ENCODE measurements around the gene UVRAG. TPM values are rescaled to one million over a fixed set of nuclear protein-coding genes. Genes with fewer than 3 reads are reported as not detected.

Gene UVRAG
- total and polyA plus RNA-seq, 2 donors (not counting 1 experiment from before 2014, with no cell fraction given), result 37.7 to 94.1 TPM

DNA sequence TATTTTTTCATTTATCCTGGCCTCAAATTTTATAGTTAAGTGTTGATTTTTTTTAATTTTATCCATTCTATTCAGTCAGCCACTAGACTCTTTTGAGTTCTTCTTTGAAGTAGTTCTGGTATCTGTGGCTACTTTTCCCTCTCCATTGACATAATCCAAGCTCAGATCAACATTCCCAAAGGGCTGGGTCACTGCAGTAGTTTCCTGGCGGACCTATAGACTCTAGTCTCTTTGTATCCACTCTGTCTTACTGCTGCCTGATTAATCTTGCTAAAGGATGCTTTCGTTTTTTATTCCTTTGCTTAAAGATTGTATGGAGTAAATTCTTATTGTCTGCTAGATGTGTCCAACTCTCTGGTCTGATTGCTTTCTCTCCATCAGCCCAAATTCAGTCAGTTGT lies 87.6 kb downstream of the UVRAG start:
- Histone ChIP-seq H3K4me3 (ENCODE audit: control extremely low read depth in 1 of 5, extremely low read depth in 1 of 5, insufficient read depth in 1 of 5, low read depth in 2 of 5, low read length in 4 of 5) (no peak overlapping the region), H3K36me3 (replicated peaks in 1 of 2; ENCODE audit: control extremely low read depth in 1 of 2, control insufficient read depth in 1 of 2, extremely low read depth in 1 of 2, insufficient read depth in 2 of 2, low read length in 1 of 2) (peaks cover 19 to 41% of the 10 kb centered on the region in 2 experiments), H3K27me3 (replicated peaks in 1 of 4; ENCODE audit: control extremely low read depth in 1 of 4, control insufficient read depth in 3 of 4, insufficient read depth in 4 of 4, low read length in 3 of 4) (no peaks in the 10 kb centered on the region), H3K9ac (ENCODE audit: low read length) (no peak overlapping the region), H2AFZ (ENCODE audit: insufficient read depth, low read depth, low read length, poor library complexity, severe bottlenecking) (no peak overlapping the region), H4K20me1 (ENCODE audit: control insufficient read depth, insufficient read depth, low read length, poor library complexity, severe bottlenecking) (peaks cover 86% of the 10 kb centered on the region), H3K27ac (ENCODE audit: low read length in 2 of 2) (no peak overlapping the region), H3K4me2 (replicated peaks; ENCODE audit: low read depth, low read length, poor library complexity, severe bottlenecking) (no peak overlapping the region), H3K9me3 (ENCODE audit: control extremely low read depth in 1 of 3, control insufficient read depth in 2 of 3, insufficient read depth in 1 of 3, low read length in 2 of 3) (no peaks in the 10 kb centered on the region), H3K4me1 (ENCODE audit: control insufficient read depth in 2 of 2, insufficient read depth in 2 of 2, low read length in 2 of 2) (peaks cover 3 to 5% of the 10 kb centered on the region in 2 donors), H3K79me2 (ENCODE audit: control insufficient read depth, insufficient read depth, low read length) (peaks cover 95% of the 10 kb centered on the region)
- WGBS (ENCODE audit: insufficient coverage), result no CpG with 5 or more reads among the region's 2 CpGs
- CTCF ChIA-PET, result interaction anchor here (0.9 to 1.6 kb wide), 4 partner anchors 15 to 306 kb away, joined by 3 to 7 read pairs (median 4); no protein-coding TSS in a partner anchor
- H3K27ac Mint-ChIP-seq, result peak overlapping the region; percentile 11
- intact Hi-C loops (cut with micrococcal nuclease), result no loop called here
- peaks cover 40% of the 10 kb centered on the region for H3K4me1 Mint-ChIP-seq
- DNase-seq, result no peak
- POLR2A ChIA-PET, result no interaction called here
- no peak for ATAC-seq (ENCODE audit: low read depth)
- no peaks in the 10 kb centered on the region for H3K27me3 Mint-ChIP-seq
- H3K4me3 Mint-ChIP-seq, result no peak overlapping the region
- no peaks in the 10 kb centered on the region for H3K9me3 Mint-ChIP-seq (ENCODE audit: insufficient read depth)
- TF ChIP-seq EZH2 (IDR thresholded peaks at IDR 0.05; ENCODE audit: borderline replicate concordance, insufficient read depth, low read depth, low read length, poor library complexity, severe bottlenecking) (no peak), CTCF (IDR thresholded peaks at IDR 0.05) (no peak)

- Histone ChIP-seq H3K4me3 (ENCODE audit: control extremely low read depth in 1 of 5, extremely low read depth in 1 of 5, insufficient read depth in 1 of 5, low read depth in 2 of 5, low read length in 4 of 5) (no peak overlapping the region), H3K27me3 (replicated peaks in 1 of 4; ENCODE audit: control extremely low read depth in 1 of 4, control insufficient read depth in 3 of 4, insufficient read depth in 4 of 4, low read length in 3 of 4) (no peaks in the 10 kb centered on the region), H3K4me2 (replicated peaks; ENCODE audit: low read depth, low read length, poor library complexity, severe bottlenecking) (no peak overlapping the region), H3K79me2 (ENCODE audit: control insufficient read depth, insufficient read depth, low read length) (peaks cover 97% of the 10 kb centered on the region), H3K9me3 (ENCODE audit: control extremely low read depth in 1 of 3, control insufficient read depth in 2 of 3, insufficient read depth in 1 of 3, low read length in 2 of 3) (no peaks in the 10 kb centered on the region), H3K36me3 (replicated peaks in 1 of 2; ENCODE audit: control extremely low read depth in 1 of 2, control insufficient read depth in 1 of 2, extremely low read depth in 1 of 2, insufficient read depth in 2 of 2, low read length in 1 of 2) (peaks cover 19 to 41% of the 10 kb centered on the region in 2 experiments), H2AFZ (ENCODE audit: insufficient read depth, low read depth, low read length, poor library complexity, severe bottlenecking) (no peak overlapping the region), H3K27ac (ENCODE audit: low read length in 2 of 2) (no peak overlapping the region), H4K20me1 (ENCODE audit: control insufficient read depth, insufficient read depth, low read length, poor library complexity, severe bottlenecking) (peaks cover 90% of the 10 kb centered on the region), H3K9ac (ENCODE audit: low read length) (no peak overlapping the region), H3K4me1 (ENCODE audit: control insufficient read depth in 2 of 2, insufficient read depth in 2 of 2, low read length in 2 of 2) (peaks cover 7 to 10% of the 10 kb centered on the region in 2 donors)
- H3K27ac Mint-ChIP-seq, result peak overlapping the region; percentile 11
- H3K4me3 Mint-ChIP-seq, result no peak overlapping the region
- POLR2A ChIA-PET, result no interaction called here
- H3K9me3 Mint-ChIP-seq (ENCODE audit: insufficient read depth), result no peaks in the 10 kb centered on the region
- CTCF ChIA-PET, result interaction anchor here (0.9 to 1.6 kb wide), 3 partner anchors 14 to 304 kb away, joined by 3 to 5 read pairs (median 4); no protein-coding TSS in a partner anchor
- H3K27me3 Mint-ChIP-seq, result no peaks in the 10 kb centered on the region
- no peak for DNase-seq
- no peak for TF ChIP-seq EZH2 (IDR thresholded peaks at IDR 0.05; ENCODE audit: borderline replicate concordance, insufficient read depth, low read depth, low read length, poor library complexity, severe bottlenecking)
- TF ChIP-seq CTCF (IDR thresholded peaks at IDR 0.05), result no peak
- peaks cover 46% of the 10 kb centered on the region for H3K4me1 Mint-ChIP-seq
- intact Hi-C loops (cut with micrococcal nuclease), result no loop called here
- ATAC-seq (ENCODE audit: low read depth), result no peak
- WGBS (ENCODE audit: insufficient coverage), result no CpG with 5 or more reads among the region's 2 CpGs
Measured at GRCh38 chr11:75903276-75903675, 88.3 kb downstream of the UVRAG start.
